HT1080 (cell line): ENCODE data around the gene TRAF3. TPM values are rescaled to one million over a fixed set of nuclear protein-coding genes. Genes with fewer than 3 reads are reported as not detected.
"Not testable (repeated sequence)": the region's sequence is repeated elsewhere in the genome, so short reads cannot be mapped to it uniquely, and the experiment has no call there.

Experiments used
- DNase-seq: peaks from one replicate; pipeline ENCODE4 v3.0.0-alpha.2; 2015; ENCODE audit warnings: low read depth
- total RNA-seq: library from RNA; depleted of rRNA; stranded (reverse); fragments of >200 nt; shearing (Covaris generic); gene quantifications from 2 replicates; pipeline ENCODE4 v1.2.3, GENCODE V29; 2014

Gene TRAF3
- total RNA-seq, 1 experiment from 2014 or later = 24.0 TPM

- DNase-seq = no peak
Observed at GRCh38 chr14:102805941-102806340, 28.7 kb downstream of the TRAF3 start.

GRCh38 chr14:102806447-102806846 lies 29.2 kb downstream of the TRAF3 start:
- no peak for DNase-seq

- no peak for DNase-seq
Observed at GRCh38 chr14:102807013-102807406, 29.8 kb downstream of the TRAF3 start.

- DNase-seq = no peak
Observed at GRCh38 chr14:102809870-102810269, 32.6 kb downstream of the TRAF3 start.

- no peak for DNase-seq
Observed at GRCh38 chr14:102810523-102810922, 33.3 kb downstream of the TRAF3 start.

- DNase-seq = no peak
Observed at GRCh38 chr14:102811254-102811963, 34.2 kb downstream of the TRAF3 start.

GRCh38 chr14:102811971-102812370 lies 34.7 kb downstream of the TRAF3 start:
- DNase-seq = no peak

GRCh38 chr14:102813691-102814090 lies 36.4 kb downstream of the TRAF3 start:
- no peak for DNase-seq

- DNase-seq = no peak
Observed at GRCh38 chr14:102817318-102817717, 40.1 kb downstream of the TRAF3 start.

GRCh38 chr14:102817942-102818940 lies 41.0 kb downstream of the TRAF3 start:
- no peak for DNase-seq

- DNase-seq = no peak
Observed at GRCh38 chr14:102819176-102819628, 42.0 kb downstream of the TRAF3 start.

- DNase-seq = no peak
Observed at GRCh38 chr14:102819747-102820330, 42.6 kb downstream of the TRAF3 start.

- no peak for DNase-seq
Observed at GRCh38 chr14:102821252-102821651, 44.0 kb downstream of the TRAF3 start.

- no peak for DNase-seq
Observed at GRCh38 chr14:102822311-102822863, 45.1 kb downstream of the TRAF3 start.

- DNase-seq = not testable (repeated sequence)
Observed at GRCh38 chr14:102822887-102823286, 45.6 kb downstream of the TRAF3 start.

- no peak for DNase-seq
Observed at GRCh38 chr14:102823546-102823945, 46.3 kb downstream of the TRAF3 start.

GRCh38 chr14:102824832-102825231 lies 47.6 kb downstream of the TRAF3 start:
- DNase-seq = peak; percentile 86

GRCh38 chr14:102825307-102826095 lies 48.3 kb downstream of the TRAF3 start:
- DNase-seq = no peak

GRCh38 chr14:102826161-102826560 lies 48.9 kb downstream of the TRAF3 start:
- DNase-seq = no peak
